Measurements from ENCODE around the gene XPNPEP1.

GRCh38 chr10:109933984-109934565, 10.8 kb upstream of the XPNPEP1 start:
- TF ChIP-seq POLR2A (IDR thresholded peaks at IDR 0.05; ENCODE audit: low read depth, low read length), result no peak
- TF ChIP-seq POLR2AphosphoS5 (IDR thresholded peaks at IDR 0.05; ENCODE audit: low read depth, low read length), result no peak
- no peak for TF ChIP-seq TAF1 (IDR thresholded peaks at IDR 0.05; ENCODE audit: low read depth, low read length)
- no peak for TF ChIP-seq SPI1 (IDR thresholded peaks at IDR 0.05; ENCODE audit: low read depth, low read length)
- no peak for TF ChIP-seq POU2F2 (IDR thresholded peaks at IDR 0.05; ENCODE audit: low read depth, low read length)
- TF ChIP-seq PAX5 (IDR thresholded peaks at IDR 0.05; ENCODE audit: insufficient read depth, low read length, severe bottlenecking), result no peak
